A549 (cell line): Measurements from ENCODE around the gene ASB5.

ENCODE experiments used
- CTCF ChIP-seq: fragments of >200 bp; sonication (Bioruptor Twin); formaldehyde crosslinking; IDR thresholded peaks from 3 replicates; pipeline ENCODE4 v1.5.1; 2016
- EP300 ChIP-seq, 2 experiments: fragments of >200 bp; sonication (Bioruptor Twin); formaldehyde crosslinking; IDR thresholded peaks; 2 replicates in 1 of 2; 3 replicates in 1 of 2; pipeline ENCODE4 v1.6.1; 2016 to 2017
- MAFK ChIP-seq: fragments of 450-650 bp; IDR thresholded peaks from 2 replicates; pipeline ENCODE4 v1.6.1; 2014; ENCODE audit not compliant: partially characterized antibody
- MAX ChIP-seq: IDR thresholded peaks from 2 replicates; pipeline ENCODE4 v1.6.1; 2012
- POLR2A ChIP-seq: IDR thresholded peaks from 2 replicates; pipeline ENCODE4 v1.6.1; 2012; ENCODE audit warnings: mild to moderate bottlenecking, low read length

- TF ChIP-seq MAFK (no peak), CTCF (no peak), MAX (no peak), EP300 (IDR thresholded peaks at IDR 0.05) (no peak), POLR2A (no peak)
Observed at GRCh38 chr4:176193126-176193525, 75.9 kb downstream of the ASB5 start.
